AG09309 (cell line): ENCODE data around the gene WASF3.
A peak's percentile ranks its signal among the peaks of the same experiment; 100 is the strongest.

Source experiments
- DNase-seq: peaks from one replicate; pipeline ENCODE4 v3.0.0-alpha.2; 2010; ENCODE audit warnings: low read depth
- H3K4me3 ChIP-seq: 2 replicates; pipeline ENCODE4 v1.5.1; 2011; ENCODE audit warnings: mild to moderate bottlenecking, low read depth, low read length, moderate library complexity; ENCODE audit not compliant: control insufficient read depth
- CTCF ChIP-seq: IDR thresholded peaks from 2 replicates; pipeline ENCODE4 v1.5.1; 2011; ENCODE audit warnings: mild to moderate bottlenecking, low read depth, low read length, inconsistent platforms; ENCODE audit not compliant: insufficient read depth, control insufficient read depth; ENCODE audit errors: missing control alignments

The WASF3 gene

GRCh38 chr13:26710166-26710565 is 152.7 kb downstream of the WASF3 start:
- no peak for TF ChIP-seq CTCF
- no peak overlapping the region for H3K4me3 ChIP-seq
- no peak for DNase-seq

GRCh38 chr13:26711211-26711610 is 153.7 kb downstream of the WASF3 start:
- no peak overlapping the region for H3K4me3 ChIP-seq
- DNase-seq, result no peak
- TF ChIP-seq CTCF, result no peak

- TF ChIP-seq CTCF, result no peak
- DNase-seq, result no peak
- no peak overlapping the region for H3K4me3 ChIP-seq
Observed at GRCh38 chr13:26713341-26713740, 155.9 kb downstream of the WASF3 start.

GRCh38 chr13:26716984-26717383 is 159.5 kb downstream of the WASF3 start:
- DNase-seq, result no peak
- H3K4me3 ChIP-seq, result no peak overlapping the region
- TF ChIP-seq CTCF, result no peak

- DNase-seq, result no peak
- no peak overlapping the region for H3K4me3 ChIP-seq
- TF ChIP-seq CTCF, result no peak
Observed at GRCh38 chr13:26718146-26718545, 160.7 kb downstream of the WASF3 start.

- no peak overlapping the region for H3K4me3 ChIP-seq
- no peak for TF ChIP-seq CTCF
- no peak for DNase-seq
Observed at GRCh38 chr13:26718872-26719271, 161.4 kb downstream of the WASF3 start.

GRCh38 chr13:26719356-26719945 is 162.0 kb downstream of the WASF3 start:
- no peak for DNase-seq
- no peak overlapping the region for H3K4me3 ChIP-seq
- TF ChIP-seq CTCF, result peak; percentile 24
